ENCODE measurements around the gene FAM83B.

DNA sequence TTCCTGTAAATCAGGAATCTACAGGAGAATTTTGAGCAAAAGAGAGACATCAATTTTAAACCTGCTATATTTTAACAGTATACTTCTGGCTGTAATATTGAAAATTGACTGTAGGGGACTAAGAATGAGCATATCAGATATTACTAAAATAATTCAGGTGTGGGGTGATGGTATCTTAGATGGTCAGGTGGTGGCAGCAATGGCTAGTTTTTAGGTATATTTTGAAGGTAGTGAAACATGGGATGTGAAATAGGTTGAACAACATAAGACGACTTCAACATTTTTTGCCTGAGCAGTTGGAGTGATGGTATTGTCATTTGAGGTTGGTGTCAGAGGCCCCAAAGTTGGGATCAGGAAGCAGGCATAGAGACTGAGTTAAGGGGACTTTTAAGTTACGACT lies 32.1 kb downstream of the FAM83B start:
- TF ChIP-seq CTCF (conservative IDR thresholded peaks at IDR 0.05; ENCODE audit: low read depth, low read length) (peak; percentile 80), EZH2 (IDR thresholded peaks at IDR 0.05; ENCODE audit: low read length, unreplicated experiment) (no peak)
